DOHH2 (cell line): ENCODE data around the gene METAP1D.

Source experiments
- H3F3A ChIP-seq: fragments of 200-600 bp; sonication (generic), shearing (Covaris generic); 2 replicates; pipeline ENCODE4 v1.6.0; 2016; ENCODE audit warnings: antibody characterized with exemption, mild to moderate bottlenecking; ENCODE audit not compliant: control insufficient read depth, insufficient read depth
- H3K27ac ChIP-seq: fragments of 200-600 bp; sonication (generic); 2 replicates; pipeline ENCODE4 v1.5.1; 2014; ENCODE audit warnings: low read depth, mild to moderate bottlenecking, low read length, moderate library complexity
- H3K27me3 ChIP-seq: fragments of 200-600 bp; sonication (generic); 2 replicates; pipeline ENCODE4 v1.6.1; 2014; ENCODE audit warnings: mild to moderate bottlenecking, low read length, mixed read lengths; ENCODE audit not compliant: control insufficient read depth
- H3K36me3 ChIP-seq: fragments of 200-600 bp; sonication (generic); 2 replicates; pipeline ENCODE4 v1.6.1; 2014; ENCODE audit warnings: mild to moderate bottlenecking, low read length, moderate library complexity, mixed read lengths; ENCODE audit not compliant: control insufficient read depth
- H3K4me1 ChIP-seq: fragments of 200-600 bp; sonication (generic); 2 replicates; pipeline ENCODE4 v1.6.1; 2014; ENCODE audit warnings: mild to moderate bottlenecking, low read length, mixed read lengths; ENCODE audit not compliant: control insufficient read depth
- H3K4me2 ChIP-seq: fragments of 200-600 bp; sonication (generic); 2 replicates; pipeline ENCODE4 v1.6.0; 2014; ENCODE audit warnings: mild to moderate bottlenecking, low read length, moderate library complexity
- H3K4me3 ChIP-seq: fragments of 200-600 bp; sonication (generic); 2 replicates; pipeline ENCODE4 v1.5.1; 2014; ENCODE audit warnings: mild to moderate bottlenecking, low read length, mixed read lengths
- H3K79me2 ChIP-seq: fragments of 200-600 bp; sonication (generic); 2 replicates; pipeline ENCODE4 v1.6.1; 2014; ENCODE audit warnings: mild to moderate bottlenecking, low read length, mixed read lengths; ENCODE audit not compliant: control insufficient read depth
- H3K9me2 ChIP-seq: fragments of 200-600 bp; sonication (generic); replicated peaks from 2 replicates; pipeline ENCODE4 v1.6.1; 2014; ENCODE audit warnings: mild to moderate bottlenecking, low read length, mixed read lengths; ENCODE audit not compliant: control insufficient read depth
- H3K9me3 ChIP-seq: fragments of 200-600 bp; sonication (generic); 2 replicates; pipeline ENCODE4 v1.6.1; 2014; ENCODE audit warnings: antibody characterized with exemption, low read length, mixed read lengths; ENCODE audit not compliant: control insufficient read depth, insufficient read depth
- H4K20me1 ChIP-seq: fragments of 200-600 bp; sonication (generic); 2 replicates; pipeline ENCODE4 v1.6.0; 2014; ENCODE audit warnings: low read depth, mild to moderate bottlenecking, antibody characterized with exemption, low read length, moderate library complexity; ENCODE audit not compliant: control insufficient read depth, insufficient read depth
- EZH2phosphoT487 ChIP-seq: fragments of 200-600 bp; sonication (generic); IDR thresholded peaks from 2 replicates; pipeline ENCODE4 v1.6.1; 2017; ENCODE audit warnings: borderline replicate concordance, mild to moderate bottlenecking, antibody characterized with exemption, low read length, moderate library complexity, mixed read lengths
- TF ChIP-seq, protein P1 (sequence below): fragments of 200-600 bp; sonication (generic); IDR thresholded peaks from one replicate; pipeline ENCODE4 v1.5.1; 2014; ENCODE audit warnings: antibody characterized with exemption, mild to moderate bottlenecking, low read depth, low read length; ENCODE audit not compliant: poor library complexity, severe bottlenecking

Gene METAP1D

DNA sequence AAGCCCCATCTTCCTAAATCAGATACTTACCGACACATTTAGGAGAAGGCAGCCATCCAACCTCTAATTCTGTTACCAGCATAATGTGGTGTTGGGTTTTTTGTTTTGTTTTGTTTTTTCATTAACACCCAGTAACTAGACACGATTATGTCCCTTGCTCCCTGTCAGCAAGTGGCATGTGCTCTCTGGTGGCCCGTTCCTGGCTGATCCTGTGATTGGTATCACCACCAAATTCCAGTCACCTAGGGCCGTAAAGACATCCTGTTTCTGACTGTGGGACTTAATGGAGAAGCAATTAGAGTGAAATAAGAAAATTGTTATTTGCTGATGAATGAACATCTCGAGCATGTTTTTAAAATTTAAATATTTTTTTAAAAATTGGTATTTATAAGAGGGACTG is 79.7 kb downstream of the METAP1D start:
- no peaks in the 10 kb centered on the region for H4K20me1 ChIP-seq
- H3K27me3 ChIP-seq, result peaks cover 32% of the 10 kb centered on the region
- H3K4me2 ChIP-seq, result no peak overlapping the region
- peaks cover 21% of the 10 kb centered on the region for H3K4me1 ChIP-seq
- H3K27ac ChIP-seq, result no peak overlapping the region
- no peaks in the 10 kb centered on the region for H3K36me3 ChIP-seq
- H3K9me3 ChIP-seq, result no peaks in the 10 kb centered on the region
- no peak overlapping the region for H3K4me3 ChIP-seq
- no peaks in the 10 kb centered on the region for H3K9me2 ChIP-seq
- no peak for TF ChIP-seq EZH2phosphoT487
- TF ChIP-seq, protein P1, sequence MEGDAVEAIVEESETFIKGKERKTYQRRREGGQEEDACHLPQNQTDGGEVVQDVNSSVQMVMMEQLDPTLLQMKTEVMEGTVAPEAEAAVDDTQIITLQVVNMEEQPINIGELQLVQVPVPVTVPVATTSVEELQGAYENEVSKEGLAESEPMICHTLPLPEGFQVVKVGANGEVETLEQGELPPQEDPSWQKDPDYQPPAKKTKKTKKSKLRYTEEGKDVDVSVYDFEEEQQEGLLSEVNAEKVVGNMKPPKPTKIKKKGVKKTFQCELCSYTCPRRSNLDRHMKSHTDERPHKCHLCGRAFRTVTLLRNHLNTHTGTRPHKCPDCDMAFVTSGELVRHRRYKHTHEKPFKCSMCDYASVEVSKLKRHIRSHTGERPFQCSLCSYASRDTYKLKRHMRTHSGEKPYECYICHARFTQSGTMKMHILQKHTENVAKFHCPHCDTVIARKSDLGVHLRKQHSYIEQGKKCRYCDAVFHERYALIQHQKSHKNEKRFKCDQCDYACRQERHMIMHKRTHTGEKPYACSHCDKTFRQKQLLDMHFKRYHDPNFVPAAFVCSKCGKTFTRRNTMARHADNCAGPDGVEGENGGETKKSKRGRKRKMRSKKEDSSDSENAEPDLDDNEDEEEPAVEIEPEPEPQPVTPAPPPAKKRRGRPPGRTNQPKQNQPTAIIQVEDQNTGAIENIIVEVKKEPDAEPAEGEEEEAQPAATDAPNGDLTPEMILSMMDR, result no peak
- no peaks in the 10 kb centered on the region for H3F3A ChIP-seq
- no peaks in the 10 kb centered on the region for H3K79me2 ChIP-seq

- Histone ChIP-seq H3K79me2 (no peaks in the 10 kb centered on the region), H3K4me2 (no peak overlapping the region), H3K4me1 (peaks cover 25% of the 10 kb centered on the region), H4K20me1 (no peaks in the 10 kb centered on the region), H3K36me3 (no peaks in the 10 kb centered on the region), H3K27ac (no peak overlapping the region), H3K4me3 (no peak overlapping the region), H3K27me3 (peaks cover 37% of the 10 kb centered on the region), H3K9me3 (no peaks in the 10 kb centered on the region), H3F3A (no peaks in the 10 kb centered on the region), H3K9me2 (no peaks in the 10 kb centered on the region)
- TF ChIP-seq, protein P1, result no peak
- TF ChIP-seq EZH2phosphoT487, result no peak
Observed at GRCh38 chr2:172079838-172080640, 80.3 kb downstream of the METAP1D start.

DNA sequence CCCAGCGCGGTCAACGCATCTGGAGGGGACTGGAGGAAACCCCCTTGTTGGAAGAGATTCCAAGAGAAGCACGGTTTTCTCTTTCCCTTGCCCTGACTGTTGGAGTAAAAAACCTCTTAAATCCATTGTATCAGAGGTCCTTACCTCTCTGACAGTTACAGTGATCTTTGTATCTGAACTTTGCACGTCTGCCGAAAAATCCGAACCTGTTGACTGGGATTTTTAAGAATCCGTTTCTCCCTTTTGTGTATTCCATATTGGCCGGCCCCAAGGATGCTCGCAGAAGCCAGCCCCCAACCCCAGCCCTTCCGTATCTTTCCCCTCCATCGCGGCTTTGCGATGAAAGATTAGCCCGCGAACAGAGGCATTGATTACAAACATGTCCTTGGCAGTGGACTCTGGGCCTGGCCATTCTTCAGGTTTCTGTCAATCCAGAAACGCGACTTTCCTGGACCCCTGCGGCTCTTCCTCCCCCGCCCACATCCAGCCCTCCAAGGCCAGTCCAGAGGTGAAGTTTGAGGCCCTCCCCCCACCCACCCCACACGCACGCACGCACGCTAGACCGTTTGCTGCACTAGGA is 81.0 kb downstream of the METAP1D start:
- no peaks in the 10 kb centered on the region; the same call in 1 of the 2 replicates for H4K20me1 ChIP-seq
- H3K9me2 ChIP-seq, result no peaks in the 10 kb centered on the region
- H3K36me3 ChIP-seq, result no peaks in the 10 kb centered on the region
- no peak overlapping the region for H3K4me2 ChIP-seq
- peaks cover 29% of the 10 kb centered on the region for H3K4me1 ChIP-seq
- no peak overlapping the region for H3K27ac ChIP-seq
- no peaks in the 10 kb centered on the region for H3K9me3 ChIP-seq
- no peak overlapping the region for H3K4me3 ChIP-seq
- H3F3A ChIP-seq, result no peaks in the 10 kb centered on the region
- peaks cover 41% of the 10 kb centered on the region for H3K27me3 ChIP-seq
- TF ChIP-seq EZH2phosphoT487, result no peak
- TF ChIP-seq, protein P1, result no peak
- no peaks in the 10 kb centered on the region for H3K79me2 ChIP-seq
